Activated T-helper 2 cell treated with anti-CD3 and anti-CD28 coated beads, Interferon-gamma antibody, Interleukin-2, Interleukin-4, amounts not matched to agents 10 μg/mL and 5 μg/mL and 100 μg/mL, durations not matched to agents 14 hours and 24 hours and 36 hours (primary cell): ENCODE measurements around the gene PRKCZ. TPM values are rescaled to one million over a fixed set of nuclear protein-coding genes. Genes with fewer than 3 reads are reported as not detected.
A peak's percentile ranks its signal among the peaks of the same experiment; 100 is the strongest.

Experiments
- DNase-seq: peaks from one replicate; pipeline ENCODE4 v3.0.0; 2021; ENCODE audit warnings: low spot score
- H3K27ac Mint-ChIP-seq: one replicate; pipeline ENCODE4 v1.8.0; 2021; ENCODE audit warnings: mixed read lengths
- H3K27me3 Mint-ChIP-seq: one replicate; pipeline ENCODE4 v1.8.0; 2021; ENCODE audit warnings: low read depth, mixed read lengths
- H3K36me3 Mint-ChIP-seq: one replicate; pipeline ENCODE4 v1.8.0; 2021; ENCODE audit warnings: low read depth, mixed read lengths
- H3K4me1 Mint-ChIP-seq: one replicate; pipeline ENCODE4 v1.8.0; 2021; ENCODE audit warnings: low read depth, mixed read lengths
- H3K4me3 Mint-ChIP-seq: one replicate; pipeline ENCODE4 v1.8.0; 2021; ENCODE audit warnings: low read depth, mild to moderate bottlenecking, moderate library complexity, mixed read lengths
- H3K9me3 Mint-ChIP-seq: one replicate; pipeline ENCODE4 v1.8.0; 2021; ENCODE audit warnings: mixed read lengths
- intact Hi-C: fragments of 100-400 bp; cut with micrococcal nuclease; formaldehyde crosslinking; loops from one replicate; pipeline ENCODE4 v1.15.1; 2023
- total RNA-seq: library from RNA; stranded (reverse); gene quantifications from 2 replicates; pipeline ENCODE4 v1.2.3, GENCODE V29; 2022

PRKCZ gene
- total RNA-seq, 1 donor from 2014 or later: 3.6 TPM

DNA sequence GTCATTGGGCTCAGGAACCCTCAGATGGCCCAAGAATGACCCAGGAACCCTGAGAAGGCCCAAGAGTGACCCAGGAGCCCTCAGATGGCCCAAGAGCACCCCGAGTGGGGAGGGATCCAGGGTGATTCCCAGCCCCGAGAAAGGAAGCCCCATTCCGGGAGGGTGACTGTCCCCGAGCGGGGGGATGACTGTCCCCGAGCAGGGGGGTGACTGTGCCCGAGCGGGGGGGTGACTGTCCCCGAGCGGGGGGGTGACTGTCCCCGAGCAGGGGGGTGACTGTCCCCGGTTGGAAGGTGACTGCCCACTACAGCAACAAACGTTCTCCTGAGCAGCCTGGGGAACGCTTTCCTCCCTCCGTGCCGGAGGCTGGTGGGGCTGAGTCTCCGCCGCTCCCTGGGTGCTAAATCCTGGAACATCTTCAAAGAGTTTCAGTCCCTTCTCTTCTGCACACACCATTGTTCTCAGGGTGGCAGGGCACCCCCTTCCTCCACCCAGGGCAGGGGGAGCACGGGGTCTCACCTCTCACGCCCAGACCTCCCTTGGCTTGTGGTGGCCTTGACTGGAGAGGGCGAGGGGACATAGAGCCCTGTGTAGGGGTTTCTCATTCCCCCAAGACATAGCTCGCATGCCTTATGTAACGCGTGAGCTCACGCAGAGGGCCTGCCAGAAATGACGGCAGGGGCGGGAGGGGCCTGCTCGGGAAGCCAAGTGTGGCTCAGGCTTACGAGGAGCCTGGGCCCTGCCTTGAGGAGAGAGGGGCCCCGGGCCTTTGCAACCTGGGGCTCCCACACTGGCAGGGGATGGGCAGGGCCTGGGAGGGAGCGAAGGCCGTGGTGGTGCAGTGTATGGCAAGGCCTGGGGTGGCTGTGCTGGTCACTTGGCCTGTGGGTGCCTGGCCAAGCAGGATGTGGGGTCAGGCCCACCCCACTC is 163.6 kb downstream of the PRKCZ start:
- Mint-ChIP-seq H3K4me1 (no peaks in the 10 kb centered on the region), H3K27me3 (peaks cover 3% of the 10 kb centered on the region), H3K36me3 (no peaks in the 10 kb centered on the region), H3K27ac (no peak overlapping the region), H3K4me3 (no peak overlapping the region), H3K9me3 (no peaks in the 10 kb centered on the region)
- no peak for DNase-seq
- intact Hi-C loops: no loop called here

DNA sequence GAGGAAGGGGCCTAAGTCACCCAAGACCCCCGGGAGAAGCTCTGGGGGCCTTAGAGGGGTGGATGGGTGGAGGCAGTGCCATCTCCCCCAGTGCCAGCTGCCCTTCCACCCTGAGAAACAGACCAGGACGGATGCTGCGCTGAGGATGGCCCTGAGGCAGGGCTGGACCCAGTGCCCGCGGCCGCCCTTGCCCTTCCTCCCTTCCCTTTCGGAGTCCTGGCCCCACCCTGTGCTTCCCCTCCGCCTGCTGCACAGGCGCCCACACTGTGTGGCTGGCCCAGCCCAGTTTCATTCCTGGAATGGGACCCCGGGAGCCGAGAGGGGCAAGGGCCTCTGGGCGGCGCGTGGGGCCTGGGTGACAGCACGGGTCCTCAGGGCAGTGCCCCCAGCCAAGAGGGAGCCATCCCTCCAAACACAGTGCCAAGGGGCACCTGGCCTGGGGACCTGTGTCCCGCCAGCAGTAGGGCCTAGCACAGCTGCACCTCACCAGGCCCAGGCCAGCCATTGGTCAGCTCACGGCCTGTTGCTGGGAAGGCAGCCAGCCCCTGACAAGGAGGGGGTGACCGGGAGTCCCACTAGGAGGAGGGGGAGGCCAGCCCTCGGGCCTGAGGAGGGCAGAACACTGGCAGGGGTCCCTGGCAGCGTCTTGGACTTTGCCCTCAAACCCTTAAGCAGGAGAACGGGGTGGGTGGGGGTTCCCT is 164.5 kb downstream of the PRKCZ start:
- Mint-ChIP-seq H3K9me3 (no peaks in the 10 kb centered on the region), H3K4me1 (no peaks in the 10 kb centered on the region), H3K27me3 (peaks cover 7% of the 10 kb centered on the region), H3K27ac (no peak overlapping the region), H3K4me3 (no peak overlapping the region), H3K36me3 (no peaks in the 10 kb centered on the region)
- intact Hi-C loops: no loop called here
- DNase-seq: no peak

DNA sequence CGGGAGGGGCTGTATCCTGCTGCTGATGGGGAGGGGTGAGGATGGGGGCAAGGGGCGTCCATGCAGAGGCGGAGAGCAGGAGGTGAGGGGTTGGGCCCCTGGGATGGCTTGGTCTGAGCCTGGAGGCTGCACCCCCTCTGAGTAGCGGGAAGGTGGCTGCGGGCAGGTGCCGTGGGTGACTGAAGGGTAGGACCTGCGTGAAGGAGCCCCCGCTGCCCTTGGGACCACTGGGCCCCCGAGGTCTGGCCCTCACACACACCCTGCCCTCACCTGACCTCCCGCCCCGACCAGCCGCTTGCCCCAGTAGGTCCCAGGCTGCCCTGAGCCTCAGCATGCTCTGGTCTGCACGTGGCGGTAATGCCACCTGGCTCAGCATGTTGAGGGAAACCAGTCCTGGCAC is 165.1 kb downstream of the PRKCZ start:
- intact Hi-C loops: no loop called here
- H3K4me3 Mint-ChIP-seq: no peak overlapping the region
- H3K4me1 Mint-ChIP-seq: no peaks in the 10 kb centered on the region
- peaks cover 7% of the 10 kb centered on the region for H3K27me3 Mint-ChIP-seq
- no peaks in the 10 kb centered on the region for H3K36me3 Mint-ChIP-seq
- DNase-seq: no peak
- no peak overlapping the region for H3K27ac Mint-ChIP-seq
- no peaks in the 10 kb centered on the region for H3K9me3 Mint-ChIP-seq

DNA sequence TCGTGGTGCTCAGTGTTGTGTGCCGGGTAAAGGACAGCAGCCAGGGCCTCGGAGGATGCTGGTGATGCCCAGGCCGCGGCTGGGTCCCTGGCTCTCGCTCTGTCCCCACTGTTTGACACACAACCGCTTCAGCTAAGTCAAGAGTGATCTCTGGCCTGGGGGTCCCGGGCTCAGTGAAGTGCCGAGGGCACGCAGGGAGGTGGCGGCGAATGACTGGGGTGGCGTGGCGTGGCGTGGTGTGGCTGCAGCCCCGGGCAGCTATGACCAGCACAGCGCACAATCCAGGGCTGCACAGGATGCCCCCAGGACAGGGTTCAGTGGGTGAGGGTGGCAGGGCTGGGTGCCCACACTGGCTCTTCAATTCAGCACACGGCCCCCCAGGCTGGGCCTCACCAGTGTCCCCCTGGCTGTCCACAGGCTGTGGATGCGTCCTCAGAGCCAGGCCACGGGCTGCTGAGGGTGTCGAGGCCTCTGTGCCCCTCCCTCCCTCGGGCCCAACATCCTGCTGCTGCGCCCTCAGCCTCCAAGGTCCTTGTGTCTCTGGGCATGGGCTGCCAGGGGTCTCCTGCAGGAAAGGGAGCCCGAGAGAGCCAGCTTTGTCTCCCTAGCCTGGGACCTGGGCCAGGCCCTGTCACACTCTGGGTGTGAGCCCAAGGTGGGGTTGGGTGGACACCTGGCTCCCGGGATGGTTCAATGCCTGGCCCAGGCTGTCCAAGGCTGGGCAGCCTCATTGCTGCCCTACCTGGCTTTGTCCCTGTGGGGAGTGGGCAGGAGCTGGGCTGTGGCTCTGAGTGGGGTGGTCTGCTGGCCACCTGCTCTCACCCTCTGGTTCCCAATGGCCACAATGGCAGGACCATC is 165.9 kb downstream of the PRKCZ start:
- Mint-ChIP-seq H3K27me3 (peaks cover 7% of the 10 kb centered on the region), H3K9me3 (no peaks in the 10 kb centered on the region), H3K4me1 (no peaks in the 10 kb centered on the region), H3K36me3 (no peaks in the 10 kb centered on the region), H3K27ac (no peak overlapping the region), H3K4me3 (no peak overlapping the region)
- no peak for DNase-seq
- intact Hi-C loops: no loop called here

DNA sequence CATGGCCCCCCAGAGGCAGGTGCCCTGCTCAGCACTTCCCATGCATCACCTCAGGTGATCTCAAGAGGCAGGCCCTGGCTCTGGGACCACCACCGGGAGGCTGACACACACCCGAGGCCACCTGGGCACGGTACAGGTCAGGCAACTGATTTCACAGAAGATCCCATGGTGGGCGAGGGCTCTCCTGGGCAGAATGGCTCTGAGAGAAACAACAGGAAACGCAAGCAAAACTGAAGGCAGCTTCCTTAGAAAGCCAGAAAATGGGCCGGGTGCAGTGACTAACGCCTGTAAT is 166.5 kb downstream of the PRKCZ start:
- no peaks in the 10 kb centered on the region for H3K36me3 Mint-ChIP-seq
- no peak overlapping the region for H3K4me3 Mint-ChIP-seq
- intact Hi-C loops: no loop called here
- no peak for DNase-seq
- H3K27me3 Mint-ChIP-seq: peaks cover 9% of the 10 kb centered on the region
- no peaks in the 10 kb centered on the region for H3K9me3 Mint-ChIP-seq
- H3K27ac Mint-ChIP-seq: no peak overlapping the region
- H3K4me1 Mint-ChIP-seq: no peaks in the 10 kb centered on the region

DNA sequence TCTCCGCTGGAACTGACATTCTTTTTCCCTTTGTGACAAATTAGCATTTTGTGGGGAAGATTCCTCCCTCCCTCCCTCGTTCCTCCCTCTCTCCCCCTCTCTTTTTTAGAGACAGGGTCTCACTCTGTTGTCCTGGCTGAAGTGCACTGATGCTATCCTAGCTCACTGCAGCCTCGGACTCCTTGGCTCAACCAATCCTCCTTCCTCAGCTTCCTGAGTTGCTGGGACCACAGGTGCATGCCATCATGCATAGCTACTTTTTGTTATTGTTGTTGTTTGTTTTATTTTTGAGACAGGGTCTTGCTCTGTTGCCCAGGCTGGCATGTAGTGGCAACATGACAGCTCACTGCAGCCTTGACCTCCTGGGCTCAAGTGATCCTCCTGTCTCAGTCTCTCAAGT is 171.1 kb downstream of the PRKCZ start:
- Mint-ChIP-seq H3K36me3 (no peaks in the 10 kb centered on the region), H3K4me1 (peaks cover 1% of the 10 kb centered on the region), H3K4me3 (no peak overlapping the region), H3K27ac (no peak overlapping the region), H3K27me3 (peaks cover 10% of the 10 kb centered on the region), H3K9me3 (no peaks in the 10 kb centered on the region)
- no peak for DNase-seq
- intact Hi-C loops: no loop called here

DNA sequence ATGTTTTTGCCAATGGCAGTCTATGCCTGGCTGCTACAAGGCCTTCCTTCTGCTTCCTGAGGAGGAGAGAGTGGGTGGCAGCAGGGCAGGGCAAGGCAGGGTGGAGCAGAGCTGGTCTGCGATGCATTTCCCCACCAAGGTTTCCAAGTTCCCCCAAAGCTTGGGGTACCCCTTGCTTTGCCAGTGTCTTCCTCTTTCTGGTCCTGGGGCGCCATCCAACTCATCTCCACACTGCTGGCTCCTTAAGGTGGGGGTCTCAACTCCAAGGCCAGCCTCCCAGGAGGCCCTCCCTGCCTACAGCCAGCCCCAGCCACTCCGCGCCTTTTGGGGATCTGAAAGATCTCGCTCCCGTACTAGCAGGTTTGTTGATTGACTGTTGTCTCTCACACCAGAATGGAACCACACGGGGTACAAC is 174.0 kb downstream of the PRKCZ start:
- DNase-seq: no peak
- peaks cover 4% of the 10 kb centered on the region for H3K27me3 Mint-ChIP-seq
- H3K9me3 Mint-ChIP-seq: no peaks in the 10 kb centered on the region
- intact Hi-C loops: no loop called here
- H3K4me3 Mint-ChIP-seq: no peak overlapping the region
- no peak overlapping the region for H3K27ac Mint-ChIP-seq
- H3K4me1 Mint-ChIP-seq: peaks cover 1% of the 10 kb centered on the region
- H3K36me3 Mint-ChIP-seq: peaks cover 3% of the 10 kb centered on the region

DNA sequence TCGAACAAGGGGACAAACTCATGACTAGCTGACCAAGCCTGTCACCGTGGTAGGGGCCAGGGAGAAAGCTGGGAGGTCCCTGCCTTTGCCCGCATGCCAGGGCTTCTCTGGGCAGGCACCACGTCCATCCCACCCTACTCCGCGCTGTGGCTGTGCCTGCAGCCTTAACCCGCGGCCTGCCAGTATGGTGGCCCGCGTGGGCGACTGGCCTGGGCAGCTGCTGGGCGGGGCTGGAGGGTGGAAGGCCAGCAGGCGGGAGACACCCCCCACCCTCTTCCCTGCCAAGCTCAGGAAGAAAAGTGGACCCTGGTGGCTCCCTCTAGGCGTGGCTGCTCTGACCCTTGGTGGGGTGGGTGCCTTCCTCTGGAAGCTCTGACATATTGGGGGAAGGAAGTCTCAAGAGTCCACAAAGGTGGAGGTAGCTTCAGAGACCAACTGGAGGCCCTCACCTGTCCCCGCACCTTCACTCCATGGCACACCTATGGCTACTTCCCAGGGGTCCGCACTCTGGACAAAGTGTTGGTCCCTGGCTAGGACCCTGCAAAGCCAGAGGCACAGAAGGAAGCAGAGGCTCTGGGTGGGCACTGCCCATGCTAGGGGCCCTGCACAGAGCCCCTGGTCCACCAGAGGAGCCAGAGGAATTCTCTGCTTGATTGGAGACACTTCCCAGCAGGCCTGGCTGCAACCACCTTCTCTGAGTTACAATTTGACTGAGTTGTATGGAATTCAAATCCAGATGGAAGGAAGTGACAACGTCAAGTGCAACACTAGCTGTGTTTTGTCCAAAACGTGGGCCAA is 174.6 kb downstream of the PRKCZ start:
- intact Hi-C loops: no loop called here
- DNase-seq: no peak
- Mint-ChIP-seq H3K36me3 (peaks cover 10% of the 10 kb centered on the region), H3K4me3 (no peak overlapping the region), H3K27ac (no peak overlapping the region), H3K27me3 (peaks cover 4% of the 10 kb centered on the region), H3K4me1 (peaks cover 1% of the 10 kb centered on the region), H3K9me3 (no peaks in the 10 kb centered on the region)

DNA sequence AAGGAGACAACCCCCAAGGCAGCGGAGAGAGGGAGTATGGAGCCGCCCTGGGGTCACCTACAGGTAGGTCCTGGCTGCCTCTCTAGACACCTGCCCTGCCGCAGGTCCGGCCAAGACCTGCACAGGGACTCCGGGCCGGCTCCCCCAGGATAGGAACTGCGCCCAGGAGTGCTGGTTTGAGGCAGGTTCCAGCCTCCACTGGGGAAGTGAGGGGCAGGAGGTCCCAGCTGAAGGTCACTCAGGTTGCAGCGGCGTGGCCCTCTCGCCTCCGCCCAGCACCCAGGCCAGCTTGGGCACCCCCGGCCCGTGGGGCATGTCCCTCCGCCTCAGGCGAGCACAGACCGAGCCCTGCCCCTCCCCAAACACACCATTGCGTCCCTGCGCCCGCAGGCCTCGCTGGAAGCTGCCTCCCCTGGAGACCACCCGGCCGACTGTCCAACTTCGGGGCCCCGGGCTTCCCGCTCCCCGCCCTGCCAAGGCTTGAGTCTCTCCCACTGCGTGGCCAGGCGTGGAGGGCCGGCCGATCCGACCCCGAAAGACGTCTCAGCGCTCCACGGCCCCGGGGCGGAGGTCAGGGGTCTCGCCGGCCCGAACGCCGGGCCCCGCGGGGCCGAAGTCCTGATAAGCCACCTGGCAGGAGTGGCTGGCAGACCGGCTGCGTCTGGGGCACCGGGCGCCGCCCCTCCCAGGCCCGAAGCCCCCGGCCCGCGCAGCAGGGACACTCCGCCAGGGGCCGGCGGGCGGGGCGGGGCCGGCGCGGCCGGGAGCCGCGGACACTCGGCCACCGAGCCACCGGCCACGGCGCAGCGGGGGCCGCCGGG is 176.5 kb downstream of the PRKCZ start:
- DNase-seq: no peak
- Mint-ChIP-seq H3K9me3 (no peaks in the 10 kb centered on the region), H3K27ac (peak overlapping the region; percentile 78), H3K27me3 (peaks cover 2% of the 10 kb centered on the region), H3K4me3 (peak overlapping the region; percentile 68), H3K36me3 (peaks cover 24% of the 10 kb centered on the region), H3K4me1 (peaks cover 10% of the 10 kb centered on the region)
- intact Hi-C loops: loop anchor here (1.0 kb wide), 1 partner anchor 21 kb away; no protein-coding TSS in a partner anchor

DNA sequence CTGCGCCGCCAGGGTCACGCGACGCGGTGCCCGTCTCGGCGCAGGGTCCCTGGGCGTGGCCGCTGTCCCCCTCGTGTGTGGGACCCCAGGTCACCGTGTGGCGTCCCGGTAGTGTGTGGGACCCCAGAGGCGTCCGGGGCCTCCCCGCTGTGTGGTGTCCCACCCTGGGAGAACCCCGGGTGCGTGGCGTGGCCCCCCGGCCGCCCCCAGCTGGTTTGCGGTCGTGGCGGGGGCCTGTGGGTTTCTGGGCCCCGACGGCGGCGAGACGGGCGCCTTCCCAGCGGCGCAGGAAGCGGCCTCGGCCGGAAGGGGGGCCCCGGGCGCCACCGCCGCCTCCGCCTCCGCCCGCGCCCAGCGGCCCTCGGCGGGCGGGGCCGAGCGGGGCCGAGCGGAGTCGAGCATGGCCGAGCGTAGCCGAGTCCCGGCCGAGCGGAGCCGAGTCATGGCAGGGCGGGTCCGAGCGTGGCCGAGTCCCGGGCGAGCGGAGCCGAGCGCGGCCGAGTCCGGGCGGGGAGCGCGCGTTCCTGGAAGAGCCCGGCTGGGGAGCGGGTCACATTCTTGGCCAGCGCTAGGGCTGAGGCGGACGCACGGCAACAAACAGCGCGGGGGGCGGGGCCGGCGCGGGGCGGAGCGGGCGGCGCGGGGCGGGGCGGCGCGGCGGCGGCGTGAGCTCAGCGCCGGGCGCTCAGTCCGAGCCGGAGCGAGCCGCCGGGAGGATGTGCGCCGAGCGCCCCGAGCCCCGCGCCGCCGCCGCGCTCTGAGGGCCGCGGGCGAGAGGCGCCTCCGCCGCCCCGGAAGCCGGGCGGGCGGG is 177.3 kb downstream of the PRKCZ start:
- DNase-seq: peak; percentile 96
- H3K27ac Mint-ChIP-seq: no peak overlapping the region
- peak overlapping the region; percentile 58 for H3K4me3 Mint-ChIP-seq
- peaks cover 28% of the 10 kb centered on the region for H3K36me3 Mint-ChIP-seq
- intact Hi-C loops: loop anchor here (1.0 kb wide), 1 partner anchor 22 kb away; no protein-coding TSS in a partner anchor
- peaks cover 2% of the 10 kb centered on the region for H3K27me3 Mint-ChIP-seq
- H3K9me3 Mint-ChIP-seq: no peaks in the 10 kb centered on the region
- peaks cover 17% of the 10 kb centered on the region for H3K4me1 Mint-ChIP-seq

DNA sequence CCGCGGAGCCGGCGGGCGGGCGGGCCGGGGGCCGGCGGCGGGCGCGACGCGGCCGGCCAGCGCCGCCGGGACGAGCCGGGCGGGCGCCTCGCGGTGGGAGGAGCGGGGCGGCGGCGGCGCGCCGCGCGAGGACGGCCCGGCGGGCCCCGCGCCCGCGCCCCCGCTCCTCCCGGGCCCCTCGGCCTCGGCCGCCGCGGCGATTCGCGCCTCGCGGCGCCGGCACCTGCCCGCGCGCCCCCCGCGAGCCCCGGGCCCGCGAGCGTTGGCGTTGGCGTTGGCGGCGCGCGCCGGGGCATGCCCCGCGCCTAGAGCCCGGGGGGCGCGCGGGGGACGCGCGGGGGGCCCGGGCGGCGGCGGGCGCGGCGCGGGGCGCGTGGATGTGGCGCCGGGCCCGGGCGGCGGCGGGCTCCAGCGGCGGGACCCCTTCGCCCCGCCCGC is 178.0 kb downstream of the PRKCZ start, which contains the start of gene SKI:
SKI (plus strand) TSS at position 163 of the 438 bp plus-strand sequence. CDS start 448 bp downstream, outside the sequence.
- peaks cover 28% of the 10 kb centered on the region for H3K36me3 Mint-ChIP-seq
- H3K4me3 Mint-ChIP-seq: peak within 1 kb of the TSS; percentile 92
- H3K27ac Mint-ChIP-seq: peak within 1 kb of the TSS; percentile 85
- peaks cover 21% of the 10 kb centered on the region for H3K4me1 Mint-ChIP-seq
- peaks cover 2% of the 10 kb centered on the region for H3K27me3 Mint-ChIP-seq
- no peaks in the 10 kb centered on the region for H3K9me3 Mint-ChIP-seq
- intact Hi-C loops: no loop called here
- DNase-seq: no peak
